Activated CD4-positive, CD25-positive, alpha-beta regulatory T cell (primary cell): ENCODE data around the gene HOXA3.

ENCODE experiments used
- DNase-seq, 4 experiments: peaks; one replicate each; lab custom pipeline; 2025; lab: John Stamatoyannopoulos, UW

The HOXA3 gene

GRCh38 chr7:27091105-27091504 lies 61.3 kb downstream of the HOXA3 start:
- DNase-seq: no peak

- DNase-seq: no peak
Observed at GRCh38 chr7:27088002-27088922, 64.1 kb downstream of the HOXA3 start.

GRCh38 chr7:27083646-27084045 lies 68.7 kb downstream of the HOXA3 start:
- no peak for DNase-seq

GRCh38 chr7:27082171-27082570 lies 70.2 kb downstream of the HOXA3 start:
- no peak for DNase-seq

GRCh38 chr7:27080844-27081436 lies 71.4 kb downstream of the HOXA3 start:
- no peak for DNase-seq

- DNase-seq: no peak
Observed at GRCh38 chr7:27079234-27079975, 73.0 kb downstream of the HOXA3 start.

GRCh38 chr7:27078616-27079233 lies 73.7 kb downstream of the HOXA3 start:
- DNase-seq: no peak

- no peak for DNase-seq
Observed at GRCh38 chr7:27073076-27073475, 79.3 kb downstream of the HOXA3 start.

- DNase-seq: no peak
Observed at GRCh38 chr7:27071622-27072390, 80.6 kb downstream of the HOXA3 start.

- no peak for DNase-seq
Observed at GRCh38 chr7:27068259-27068658, 84.1 kb downstream of the HOXA3 start.

GRCh38 chr7:27066148-27066547 lies 86.2 kb downstream of the HOXA3 start:
- DNase-seq: no peak

- no peak for DNase-seq
Observed at GRCh38 chr7:27065709-27066108, 86.7 kb downstream of the HOXA3 start.

- DNase-seq: no peak
Observed at GRCh38 chr7:27064661-27065060, 87.7 kb downstream of the HOXA3 start.

GRCh38 chr7:27064159-27064558 lies 88.2 kb downstream of the HOXA3 start:
- DNase-seq: no peak

- DNase-seq: no peak
Observed at GRCh38 chr7:27062946-27063345, 89.4 kb downstream of the HOXA3 start.
